GM18511 (cell line): ENCODE results near the gene TPT1.
"Not testable (repeated sequence)": the region's sequence is repeated elsewhere in the genome, so short reads cannot be mapped to it uniquely, and the experiment has no call there.

Source experiments
- ATAC-seq: cut with Tn5 transposase; IDR thresholded peaks from one replicate; pipeline ENCODE4 v1.9.1; 2021; ENCODE audit warnings: mild to moderate bottlenecking, moderate library complexity; ENCODE audit not compliant: unreplicated experiment

The TPT1 gene

DNA sequence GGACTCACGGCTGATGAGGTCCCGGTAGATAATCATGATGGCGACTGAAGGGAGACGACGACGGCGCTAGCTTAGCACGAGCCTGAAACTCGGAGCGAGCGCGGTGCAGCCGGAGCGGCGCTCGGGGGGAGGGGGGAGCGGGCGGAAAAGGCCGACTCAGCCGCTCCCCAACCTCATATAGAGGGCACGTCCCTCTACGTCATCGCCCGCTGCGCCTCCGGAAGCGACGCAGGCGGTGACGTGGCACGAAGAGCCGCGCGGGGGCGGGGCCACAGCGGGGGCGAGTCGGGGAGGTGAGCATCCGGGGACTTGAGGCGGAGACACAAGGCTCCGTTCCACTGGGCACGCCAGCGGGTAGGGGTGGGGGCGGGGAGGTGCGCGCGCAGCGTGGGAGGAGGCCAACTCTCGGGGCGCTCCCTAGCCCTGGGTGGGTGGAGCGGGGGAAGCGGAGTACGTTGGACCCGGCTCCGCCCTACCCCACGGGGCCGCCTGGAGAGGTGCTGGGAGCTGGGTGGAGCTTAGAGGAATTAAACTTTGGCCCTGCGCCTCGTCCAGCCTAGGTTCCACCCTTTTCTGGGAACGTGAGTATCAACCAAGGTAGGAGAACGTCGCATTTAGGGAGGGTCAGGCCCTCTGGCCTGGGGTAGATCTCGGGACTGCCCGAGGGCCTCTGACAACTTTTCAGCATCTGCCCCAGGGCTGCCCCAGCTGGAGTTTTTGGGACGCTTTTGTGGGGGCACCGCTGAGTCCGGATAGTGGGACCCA lies at the start of gene TPT1:
TSS of gene TPT1 (minus strand) at position 150 of the 765 bp plus-strand sequence. CDS start at position 36, 114 bp downstream.
- peak; percentile 89 for ATAC-seq

- ATAC-seq, result not testable (repeated sequence)
These were observed 49.4 kb upstream of the TPT1 start for GRCh38 chr13:45390348-45390747.

GRCh38 chr13:45388664-45389063 lies 47.7 kb upstream of the TPT1 start:
- no peak for ATAC-seq

DNA sequence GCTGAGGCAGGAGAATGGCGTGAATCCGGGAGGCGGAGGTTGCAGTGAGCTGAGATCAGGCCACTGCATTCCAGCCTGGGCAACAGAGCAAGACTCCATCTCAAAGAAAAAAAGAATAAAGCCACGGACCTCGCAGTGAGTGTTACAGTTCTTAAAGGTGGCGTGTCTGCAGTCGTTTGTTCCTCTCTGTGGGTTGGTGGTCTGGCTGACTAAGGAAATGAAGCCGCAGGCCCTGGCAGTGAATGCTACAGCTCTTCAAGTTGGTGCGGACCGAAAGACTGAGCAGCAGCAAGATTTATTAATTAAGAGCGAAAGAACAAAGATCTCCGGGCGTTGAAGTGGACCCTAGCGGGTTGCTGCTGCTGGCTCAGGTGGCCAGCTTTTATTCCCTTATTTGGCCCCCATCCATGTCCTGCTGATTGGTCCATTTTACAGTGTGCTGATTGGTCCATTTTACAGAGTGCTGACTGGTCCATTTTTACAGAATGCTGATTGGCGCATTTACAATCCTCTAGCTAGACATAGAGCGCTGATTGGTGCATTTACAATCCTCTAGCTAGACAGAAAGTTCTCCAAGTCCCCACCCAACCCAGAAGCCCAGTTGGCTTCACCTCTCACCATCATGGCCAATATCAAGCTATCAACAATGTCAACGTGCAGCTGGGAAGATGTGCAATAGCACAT lies 46.1 kb upstream of the TPT1 start:
- ATAC-seq, result not testable (repeated sequence)

DNA sequence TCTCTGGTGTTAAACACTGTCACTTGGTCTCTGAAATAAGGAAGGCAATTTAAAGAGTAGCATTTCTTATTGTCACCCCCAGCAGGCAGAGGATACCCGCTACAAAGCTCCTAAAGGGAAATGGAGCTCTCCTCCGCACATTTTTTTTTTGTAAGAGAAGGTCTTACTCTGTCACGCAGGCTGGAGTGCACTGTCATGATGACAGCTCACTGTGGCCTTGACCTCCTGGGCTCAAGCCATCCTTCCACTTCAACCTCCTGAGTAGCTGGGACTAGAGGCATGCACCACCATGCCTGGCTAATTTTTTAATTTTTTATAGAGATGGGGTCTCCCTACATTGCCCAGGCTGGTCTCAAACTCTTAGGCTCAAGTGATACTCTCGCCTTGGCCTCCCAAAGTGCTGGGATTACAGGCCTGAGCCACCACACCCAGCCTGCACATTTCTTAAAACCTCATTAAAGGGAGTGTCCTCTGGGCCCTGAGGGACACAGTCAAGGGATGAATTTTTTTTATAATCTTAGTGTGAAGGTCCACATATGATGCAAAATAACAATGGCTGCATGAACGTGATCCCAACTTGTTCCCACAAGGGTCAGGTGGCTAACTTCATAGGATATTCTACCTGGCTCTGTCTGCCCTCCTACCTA lies 45.0 kb upstream of the TPT1 start:
- ATAC-seq, result no peak

DNA sequence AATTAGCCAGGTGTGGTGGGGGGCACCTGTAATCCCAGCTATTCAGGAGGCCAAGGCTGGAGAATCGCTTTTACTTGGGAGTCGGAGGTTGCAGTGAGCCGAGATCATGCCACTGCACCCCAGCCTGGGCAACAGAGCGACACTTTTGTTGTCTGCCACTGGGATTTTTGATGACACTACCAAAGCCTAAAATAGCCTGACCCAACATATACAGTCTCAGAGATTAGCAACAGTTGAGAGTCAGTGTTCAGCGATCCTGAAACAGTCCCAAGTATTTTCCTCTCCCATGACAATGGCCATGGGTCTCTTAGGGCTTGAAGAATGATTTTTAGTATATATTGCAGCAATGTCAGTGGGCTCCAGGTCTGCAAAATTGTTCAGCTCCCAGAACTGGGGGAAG lies 44.3 kb upstream of the TPT1 start:
- no peak for ATAC-seq

DNA sequence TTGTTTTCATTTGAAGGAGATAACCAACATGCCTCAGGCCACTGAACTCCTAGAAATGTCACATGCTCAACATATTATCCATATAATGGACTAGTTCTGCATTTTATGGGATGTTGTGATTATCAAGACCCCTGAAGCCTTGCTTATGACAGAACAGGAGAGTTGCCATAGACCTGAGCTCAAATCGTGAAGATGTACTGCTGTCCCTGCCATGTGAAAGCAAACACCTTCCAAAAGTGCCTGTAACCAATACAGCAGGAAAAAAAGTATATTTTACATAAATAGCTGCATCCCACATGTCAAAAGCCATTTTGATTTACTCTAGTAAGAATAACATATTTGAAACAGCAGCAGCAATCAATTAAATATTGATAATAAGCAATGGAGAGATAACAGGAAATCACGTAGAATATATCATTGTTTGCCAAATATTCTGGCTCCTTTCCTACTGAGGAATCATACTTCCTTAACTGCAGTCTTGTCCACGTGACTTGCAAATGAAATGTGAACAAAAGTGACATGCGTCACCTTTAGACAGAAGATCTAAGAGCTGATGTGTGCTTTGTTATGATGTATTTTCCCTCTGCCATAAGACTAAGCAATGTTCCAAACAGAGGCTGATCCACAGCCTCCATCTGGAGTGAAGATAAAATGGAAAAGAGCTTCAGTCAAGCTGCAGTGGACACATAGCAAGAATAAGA lies 43.6 kb upstream of the TPT1 start:
- no peak for ATAC-seq

GRCh38 chr13:45382739-45383138 lies 41.8 kb upstream of the TPT1 start:
- ATAC-seq, result not testable (repeated sequence)

DNA sequence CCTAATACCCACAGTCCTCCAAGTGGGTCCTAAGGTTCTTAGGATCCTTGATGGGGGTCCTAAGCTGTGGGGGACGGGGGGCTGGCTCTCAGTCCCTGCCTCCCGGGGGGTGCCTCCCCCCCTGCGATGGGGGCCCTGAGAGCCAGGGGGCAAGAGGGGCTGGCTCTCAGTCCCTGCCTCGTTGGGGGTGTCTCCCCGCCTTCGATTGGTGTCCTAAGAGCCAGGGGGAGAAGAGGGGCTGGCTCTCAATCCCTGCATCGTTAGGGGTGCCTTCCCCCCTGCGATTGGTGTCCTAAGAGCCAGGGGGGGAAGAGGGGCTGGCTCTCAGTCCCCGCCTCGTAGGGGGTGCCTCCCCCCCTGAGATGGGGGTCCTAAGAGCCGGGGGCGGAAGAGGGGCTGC lies 40.2 kb upstream of the TPT1 start:
- no peak for ATAC-seq

DNA sequence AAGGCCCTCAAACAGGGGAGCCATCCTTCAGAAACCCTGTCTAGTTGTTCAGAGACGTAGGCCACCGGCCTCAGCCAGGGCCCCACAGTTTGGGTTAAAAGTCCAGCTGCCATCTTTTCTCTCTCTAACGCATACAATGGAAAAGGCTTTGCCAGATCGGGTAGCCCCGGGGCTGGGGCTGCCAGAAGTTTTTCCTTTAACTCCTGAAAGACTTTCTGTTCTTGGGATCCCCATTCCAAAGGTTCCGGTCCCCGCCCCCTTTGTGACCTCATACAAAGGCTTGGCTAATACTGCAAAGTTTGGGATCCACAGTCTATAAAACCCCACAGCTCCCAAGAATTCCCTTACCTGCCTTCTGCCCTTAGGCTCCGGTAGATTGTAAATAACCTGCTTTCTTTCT lies 39.7 kb upstream of the TPT1 start:
- ATAC-seq, result not testable (repeated sequence)

- ATAC-seq, result not testable (repeated sequence)
These were observed 38.5 kb upstream of the TPT1 start for GRCh38 chr13:45379516-45379915.

GRCh38 chr13:45378786-45379185 lies 37.8 kb upstream of the TPT1 start:
- not testable (repeated sequence) for ATAC-seq

DNA sequence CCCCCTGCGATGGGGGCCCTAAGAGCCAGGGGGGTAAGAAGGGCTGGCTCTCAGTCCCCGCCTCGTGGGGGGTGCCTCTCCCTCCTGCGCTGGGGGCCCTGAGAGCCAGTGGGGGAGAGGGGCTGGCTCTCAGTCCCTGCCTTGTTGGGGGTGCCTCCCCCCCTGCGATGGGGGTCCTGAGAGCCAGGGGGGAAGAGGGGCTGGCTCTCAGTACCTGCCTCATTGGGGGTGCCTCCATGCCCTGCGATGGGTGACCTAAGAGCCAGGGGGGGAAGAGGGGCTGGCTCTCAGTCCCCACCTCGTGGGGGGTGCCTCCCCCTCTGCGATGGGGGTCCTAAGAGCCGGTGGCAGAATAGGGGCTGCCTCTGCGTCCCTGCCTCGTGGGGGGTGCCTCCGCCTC lies 36.3 kb upstream of the TPT1 start:
- not testable (repeated sequence) for ATAC-seq

GRCh38 chr13:45376651-45377050 lies 35.7 kb upstream of the TPT1 start:
- not testable (repeated sequence) for ATAC-seq

- ATAC-seq, result no peak
These were observed 33.9 kb upstream of the TPT1 start for GRCh38 chr13:45374917-45375316.

GRCh38 chr13:45373162-45373547 lies 32.2 kb upstream of the TPT1 start:
- ATAC-seq, result no peak

GRCh38 chr13:45372189-45373161 lies 31.5 kb upstream of the TPT1 start:
- no peak for ATAC-seq

DNA sequence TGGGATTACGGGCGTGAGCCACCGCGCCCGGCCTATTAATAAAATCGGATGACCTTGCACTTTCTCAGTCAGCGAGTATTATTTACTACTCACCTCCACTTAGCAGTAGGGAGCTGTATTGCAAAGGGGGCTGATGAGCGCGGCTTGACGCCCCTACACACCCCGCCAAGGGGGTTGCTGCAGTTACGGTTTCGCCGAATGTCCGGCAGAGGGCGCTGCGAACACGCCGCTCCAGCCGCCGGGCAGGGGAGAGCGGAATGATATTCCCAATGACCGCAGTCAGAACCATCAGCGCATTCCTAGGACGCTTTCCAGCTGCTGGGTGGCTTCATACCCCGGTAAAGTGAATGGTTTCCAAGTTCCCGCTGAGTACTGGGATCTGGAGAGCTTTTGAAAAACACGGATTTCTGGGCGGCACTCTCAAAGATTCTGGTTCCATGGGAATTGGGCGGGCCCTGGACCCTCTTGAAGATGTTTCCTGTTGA lies 30.0 kb upstream of the TPT1 start:
- no peak for ATAC-seq

- no peak for ATAC-seq
These were observed 28.1 kb upstream of the TPT1 start for GRCh38 chr13:45369116-45369515.

GRCh38 chr13:45368571-45368970 lies 27.6 kb upstream of the TPT1 start:
- ATAC-seq, result no peak
